SU-DHL-6 (cell line): Measurements from ENCODE around the gene MFSD6.
"Not testable (repeated sequence)": the region's sequence is repeated elsewhere in the genome, so short reads cannot be mapped to it uniquely, and the experiment has no call there.

Experiments
- H2AFZ ChIP-seq: fragments of 200-600 bp; sonication (generic); 2 replicates; pipeline ENCODE4 v1.6.1; 2014; ENCODE audit warnings: low read depth, mild to moderate bottlenecking, moderate library complexity, mixed read lengths, antibody characterized with exemption, low read length; ENCODE audit not compliant: severe bottlenecking
- H3F3A ChIP-seq: fragments of 200-600 bp; shearing (Covaris generic); 2 replicates; pipeline ENCODE4 v1.6.0; 2016; ENCODE audit warnings: antibody characterized with exemption, mild to moderate bottlenecking; ENCODE audit not compliant: insufficient read depth
- H3K27ac ChIP-seq: fragments of 200-600 bp; sonication (generic); 2 replicates; pipeline ENCODE4 v1.5.1; 2016; ENCODE audit warnings: low read depth, mild to moderate bottlenecking, low read length, moderate library complexity, mixed read lengths
- H3K27me3 ChIP-seq: fragments of 200-600 bp; sonication (generic), shearing (Covaris generic); 2 replicates; pipeline ENCODE4 v1.6.0; 2014; ENCODE audit warnings: mild to moderate bottlenecking, low read length
- H3K36me3 ChIP-seq: fragments of 200-600 bp; sonication (generic); 2 replicates; pipeline ENCODE4 v1.6.1; 2014; ENCODE audit warnings: mild to moderate bottlenecking, low read length, mixed read lengths
- H3K4me2 ChIP-seq: fragments of 300-600, 200-600 bp; shearing (Covaris generic), sonication (generic); 2 replicates; pipeline ENCODE4 v1.6.0; 2014; ENCODE audit warnings: low read length, low read depth, mild to moderate bottlenecking; ENCODE audit not compliant: poor library complexity, severe bottlenecking
- H3K4me3 ChIP-seq: fragments of 200-600 bp; sonication (generic); 2 replicates; pipeline ENCODE4 v1.5.1; 2014; ENCODE audit warnings: antibody characterized with exemption, low read length, mild to moderate bottlenecking, mixed read lengths; ENCODE audit not compliant: insufficient read depth, poor library complexity, severe bottlenecking
- H3K79me2 ChIP-seq: fragments of 200-600 bp; sonication (generic); 2 replicates; pipeline ENCODE4 v1.6.1; 2014; ENCODE audit warnings: mild to moderate bottlenecking, low read length, moderate library complexity; ENCODE audit not compliant: insufficient read depth
- H3K9ac ChIP-seq: fragments of 200-600 bp; sonication (generic); 2 replicates; pipeline ENCODE4 v1.7.0; 2014; ENCODE audit warnings: mild to moderate bottlenecking, low read length
- H3K9me2 ChIP-seq: fragments of 200-600 bp; sonication (generic); replicated peaks from 2 replicates; pipeline ENCODE4 v1.6.1; 2014; ENCODE audit warnings: low read length; ENCODE audit not compliant: insufficient read depth
- H3K9me3 ChIP-seq: fragments of 200-600 bp; sonication (generic); 2 replicates; pipeline ENCODE4 v1.6.1; 2014; ENCODE audit warnings: low read length, mixed read lengths; ENCODE audit not compliant: insufficient read depth
- H4K20me1 ChIP-seq: fragments of 200-600 bp; sonication (generic); 2 replicates; pipeline ENCODE4 v1.6.1; 2014; ENCODE audit warnings: low read depth, mild to moderate bottlenecking, antibody characterized with exemption, low read length, moderate library complexity, mixed read lengths
- CTCF ChIP-seq: fragments of 200-600 bp; sonication (generic); IDR thresholded peaks from one replicate; pipeline ENCODE4 v1.5.1; 2017; ENCODE audit warnings: antibody characterized with exemption, mild to moderate bottlenecking, low read length, moderate library complexity; ENCODE audit not compliant: insufficient read depth, poor library complexity, severe bottlenecking
- EZH2phosphoT487 ChIP-seq: fragments of 200-600 bp; sonication (generic), shearing (Covaris generic); conservative IDR thresholded peaks from 2 replicates; pipeline ENCODE4 v1.6.1; 2018; ENCODE audit warnings: mild to moderate bottlenecking, antibody characterized with exemption, low read length, moderate library complexity, mixed read lengths

Gene MFSD6

GRCh38 chr2:190490502-190490901 is 82.3 kb downstream of the MFSD6 start:
- Histone ChIP-seq H3K4me2 (no peak overlapping the region), H3K9me3 (no peaks in the 10 kb centered on the region), H2AFZ (no peak overlapping the region), H3K27ac (no peak overlapping the region), H3K36me3 (peaks cover 4% of the 10 kb centered on the region; the same call in 1 of the 2 replicates), H3K4me3 (no peak overlapping the region), H3K27me3 (no peaks in the 10 kb centered on the region), H4K20me1 (no peaks in the 10 kb centered on the region), H3K79me2 (no peaks in the 10 kb centered on the region), H3F3A (no peaks in the 10 kb centered on the region), H3K9ac (no peak overlapping the region), H3K9me2 (no peaks in the 10 kb centered on the region)
- no peak for TF ChIP-seq CTCF
- TF ChIP-seq EZH2phosphoT487 = no peak

GRCh38 chr2:190493095-190493494 is 84.9 kb downstream of the MFSD6 start:
- no peak overlapping the region for H3K4me2 ChIP-seq
- no peak for TF ChIP-seq CTCF
- TF ChIP-seq EZH2phosphoT487 = no peak
- H3F3A ChIP-seq = no peaks in the 10 kb centered on the region
- H3K27ac ChIP-seq = no peak overlapping the region
- H3K27me3 ChIP-seq = no peaks in the 10 kb centered on the region
- H2AFZ ChIP-seq = no peak overlapping the region
- H3K9me2 ChIP-seq = no peaks in the 10 kb centered on the region
- no peak overlapping the region for H3K9ac ChIP-seq
- no peak overlapping the region for H3K4me3 ChIP-seq
- H3K36me3 ChIP-seq = peaks cover 4% of the 10 kb centered on the region; the same call in 1 of the 2 replicates
- H3K9me3 ChIP-seq = no peaks in the 10 kb centered on the region
- no peaks in the 10 kb centered on the region for H3K79me2 ChIP-seq
- H4K20me1 ChIP-seq = no peaks in the 10 kb centered on the region

GRCh38 chr2:190494600-190495227 is 86.6 kb downstream of the MFSD6 start:
- H3K27ac ChIP-seq, H4K20me1 ChIP-seq, H3K4me2 ChIP-seq, H3K9me2 ChIP-seq, H3F3A ChIP-seq, H3K27me3 ChIP-seq, H2AFZ ChIP-seq, H3K9ac ChIP-seq, H3K4me3 ChIP-seq, H3K36me3 ChIP-seq, H3K79me2 ChIP-seq, H3K9me3 ChIP-seq: not testable (repeated sequence)

GRCh38 chr2:190497428-190497827 is 89.3 kb downstream of the MFSD6 start:
- Histone ChIP-seq H3K27ac (no peak overlapping the region), H3K4me2 (no peak overlapping the region), H3K4me3 (no peak overlapping the region), H3K27me3 (no peaks in the 10 kb centered on the region), H3F3A (no peaks in the 10 kb centered on the region), H3K9me3 (no peaks in the 10 kb centered on the region), H4K20me1 (no peaks in the 10 kb centered on the region), H3K9me2 (no peaks in the 10 kb centered on the region), H3K9ac (no peak overlapping the region), H3K79me2 (no peaks in the 10 kb centered on the region), H3K36me3 (peaks cover 7% of the 10 kb centered on the region; the same call in 1 of the 2 replicates), H2AFZ (no peak overlapping the region)
- TF ChIP-seq CTCF (no peak), EZH2phosphoT487 (no peak)
